HG02571 (cell line): Measurements from ENCODE around the gene PLA2G2A.
"Not testable (repeated sequence)": the region's sequence is repeated elsewhere in the genome, so short reads cannot be mapped to it uniquely, and the experiment has no call there.

Experiments
- ATAC-seq: cut with Tn5 transposase; IDR thresholded peaks from one replicate; pipeline ENCODE4 v1.9.1; 2021; ENCODE audit warnings: mild to moderate bottlenecking, moderate library complexity; ENCODE audit not compliant: unreplicated experiment

PLA2G2A gene, protein sequence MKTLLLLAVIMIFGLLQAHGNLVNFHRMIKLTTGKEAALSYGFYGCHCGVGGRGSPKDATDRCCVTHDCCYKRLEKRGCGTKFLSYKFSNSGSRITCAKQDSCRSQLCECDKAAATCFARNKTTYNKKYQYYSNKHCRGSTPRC

GRCh38 chr1:19979494-19979977 is at the start of gene PLA2G2A:
PLA2G2A (minus strand) TSS chr1:19979618; CDS start chr1:19978773, 845 bp downstream.
- ATAC-seq: no peak

DNA sequence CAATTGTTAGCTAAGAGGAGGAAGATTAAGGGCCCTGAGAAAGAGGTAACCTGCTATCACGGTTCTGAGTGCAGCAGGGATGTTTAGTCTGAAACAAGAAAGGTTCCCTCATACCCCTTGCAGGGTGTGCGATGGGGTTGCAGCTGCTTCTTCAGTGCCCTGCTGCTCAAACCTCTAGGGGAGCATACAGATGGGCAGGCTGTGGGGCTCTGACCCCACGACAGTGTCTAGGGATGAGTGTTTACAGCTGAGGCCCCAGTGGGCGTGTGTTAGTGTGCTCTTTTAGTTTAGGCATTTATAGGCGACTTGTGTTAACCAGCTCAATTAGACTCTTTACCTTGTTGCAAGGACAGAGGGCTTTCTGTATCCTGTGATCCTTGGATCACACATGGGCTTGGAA is 49.3 kb upstream of the PLA2G2A start:
- ATAC-seq: no peak

DNA sequence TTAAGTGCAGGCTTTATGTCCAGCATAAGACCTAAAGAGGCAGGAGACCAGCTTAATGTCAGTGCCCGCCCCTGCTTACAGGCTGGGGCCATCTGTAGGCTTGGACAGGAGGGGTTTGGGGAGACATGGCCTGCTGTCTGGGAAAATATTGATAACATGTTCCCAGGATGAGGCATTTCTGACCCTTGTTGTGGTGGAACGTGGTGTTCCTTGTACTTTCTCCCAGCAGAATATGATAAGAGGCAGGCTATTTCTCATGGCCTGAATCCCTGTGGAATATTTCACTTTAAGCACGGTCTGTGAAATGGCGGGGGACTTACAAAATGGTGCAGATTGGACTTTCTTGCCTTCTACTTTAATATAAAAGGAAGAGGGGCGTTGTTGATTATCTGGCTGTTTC is 48.7 kb upstream of the PLA2G2A start:
- no peak for ATAC-seq

DNA sequence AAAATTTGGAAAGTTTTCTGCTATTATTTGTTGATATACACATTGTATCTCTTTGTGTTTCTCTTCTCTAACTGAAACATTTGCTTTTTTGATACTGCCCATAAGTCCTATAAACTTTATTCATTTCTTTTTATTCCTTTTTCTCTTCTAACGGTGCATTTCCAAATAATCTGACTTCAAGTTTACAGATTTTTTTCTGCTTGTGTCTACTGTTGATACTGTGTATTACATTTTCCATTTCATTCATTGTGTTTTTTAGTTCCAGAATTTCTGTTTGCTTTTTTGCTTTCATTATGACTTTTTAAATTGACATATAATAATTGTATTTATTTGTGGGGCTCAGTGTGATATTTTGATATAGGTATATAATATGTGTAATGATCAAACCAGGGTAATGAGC is 38.3 kb upstream of the PLA2G2A start:
- no peak for ATAC-seq

GRCh38 chr1:20014153-20014552 is 34.7 kb upstream of the PLA2G2A start:
- ATAC-seq: no peak

DNA sequence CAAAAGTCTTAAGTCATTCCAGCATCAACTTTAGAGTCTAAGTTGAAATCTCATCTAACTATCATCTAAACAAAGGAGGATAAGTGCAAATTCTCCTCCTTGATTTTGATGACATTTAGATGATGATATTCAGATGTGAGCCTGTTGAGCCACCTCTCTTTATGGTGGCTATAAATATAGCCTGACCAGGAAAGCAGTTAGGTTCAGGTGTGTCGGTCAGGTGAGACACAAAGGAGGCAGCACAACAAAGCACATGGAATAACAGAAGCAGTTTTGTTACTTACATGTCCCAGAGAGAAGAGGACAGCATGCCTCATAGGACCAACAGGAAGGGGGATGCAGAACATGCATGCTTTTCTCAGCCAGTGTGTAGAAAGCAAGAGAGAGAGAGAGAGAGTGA is 30.6 kb upstream of the PLA2G2A start:
- ATAC-seq: no peak

GRCh38 chr1:20009212-20009611 is 29.8 kb upstream of the PLA2G2A start:
- ATAC-seq: no peak

DNA sequence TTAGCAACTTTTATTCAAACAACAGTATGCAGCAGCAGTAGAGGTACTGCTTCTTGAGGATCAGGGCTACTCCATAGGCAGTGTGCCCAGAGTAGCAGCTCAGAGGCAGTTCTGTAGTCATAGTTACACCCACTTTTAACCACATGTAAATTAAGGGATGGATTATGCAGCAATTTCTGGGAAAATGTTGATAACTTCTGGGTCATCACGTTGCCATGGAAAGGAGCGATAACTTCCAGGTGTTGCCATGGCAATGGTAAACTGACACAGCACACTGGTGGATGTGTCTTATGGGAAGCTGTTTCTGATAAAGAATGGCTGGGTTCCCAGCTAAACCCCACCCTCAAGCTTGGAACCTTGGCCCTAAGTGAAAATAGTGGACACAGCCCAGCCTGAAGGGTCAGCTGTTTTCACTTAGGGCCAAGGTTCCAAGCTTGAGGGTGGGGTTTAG is 29.0 kb upstream of the PLA2G2A start:
- ATAC-seq: no peak

- not testable (repeated sequence) for ATAC-seq
Measured at GRCh38 chr1:19998823-19999222, 19.4 kb upstream of the PLA2G2A start.

- no peak for ATAC-seq
Measured at GRCh38 chr1:19990689-19991088, 11.3 kb upstream of the PLA2G2A start.

- ATAC-seq: not testable (repeated sequence)
Measured at GRCh38 chr1:19990182-19990582, 10.8 kb upstream of the PLA2G2A start.

- no peak for ATAC-seq
Measured at GRCh38 chr1:19988267-19989006, 9.0 kb upstream of the PLA2G2A start.

- no peak for ATAC-seq
Measured at GRCh38 chr1:19987719-19988118, 8.3 kb upstream of the PLA2G2A start.

DNA sequence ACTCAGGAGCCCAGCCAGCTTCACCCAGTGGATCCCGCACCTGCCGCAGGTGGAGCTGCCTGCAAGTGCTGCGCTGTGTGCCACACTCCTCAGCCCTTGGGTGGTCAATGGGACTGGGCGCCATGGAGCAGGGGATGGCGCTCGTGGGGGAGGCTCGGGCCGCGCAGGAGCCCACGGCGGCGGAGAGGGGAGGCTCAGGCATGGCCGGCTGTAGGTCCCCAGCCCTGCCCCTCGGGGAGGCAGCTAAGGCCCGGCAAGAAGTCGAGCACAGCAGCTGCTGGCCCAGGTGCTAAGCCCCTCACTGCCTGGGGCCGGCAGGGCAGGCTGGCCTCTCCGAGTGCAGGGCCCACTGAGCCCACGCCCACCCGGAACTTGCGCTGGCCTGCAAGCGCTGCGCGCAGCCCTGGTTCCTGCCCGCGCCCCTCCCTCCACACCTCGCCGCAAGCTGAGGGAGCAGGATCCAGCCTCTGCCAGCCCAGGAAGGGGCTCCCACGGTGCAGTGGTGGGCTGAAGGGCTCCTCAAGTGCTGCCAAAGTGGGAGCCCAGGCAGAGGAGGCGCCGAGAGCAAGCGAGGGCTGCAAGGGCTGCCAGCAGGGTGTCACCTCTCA is 5.1 kb upstream of the PLA2G2A start:
- not testable (repeated sequence) for ATAC-seq

DNA sequence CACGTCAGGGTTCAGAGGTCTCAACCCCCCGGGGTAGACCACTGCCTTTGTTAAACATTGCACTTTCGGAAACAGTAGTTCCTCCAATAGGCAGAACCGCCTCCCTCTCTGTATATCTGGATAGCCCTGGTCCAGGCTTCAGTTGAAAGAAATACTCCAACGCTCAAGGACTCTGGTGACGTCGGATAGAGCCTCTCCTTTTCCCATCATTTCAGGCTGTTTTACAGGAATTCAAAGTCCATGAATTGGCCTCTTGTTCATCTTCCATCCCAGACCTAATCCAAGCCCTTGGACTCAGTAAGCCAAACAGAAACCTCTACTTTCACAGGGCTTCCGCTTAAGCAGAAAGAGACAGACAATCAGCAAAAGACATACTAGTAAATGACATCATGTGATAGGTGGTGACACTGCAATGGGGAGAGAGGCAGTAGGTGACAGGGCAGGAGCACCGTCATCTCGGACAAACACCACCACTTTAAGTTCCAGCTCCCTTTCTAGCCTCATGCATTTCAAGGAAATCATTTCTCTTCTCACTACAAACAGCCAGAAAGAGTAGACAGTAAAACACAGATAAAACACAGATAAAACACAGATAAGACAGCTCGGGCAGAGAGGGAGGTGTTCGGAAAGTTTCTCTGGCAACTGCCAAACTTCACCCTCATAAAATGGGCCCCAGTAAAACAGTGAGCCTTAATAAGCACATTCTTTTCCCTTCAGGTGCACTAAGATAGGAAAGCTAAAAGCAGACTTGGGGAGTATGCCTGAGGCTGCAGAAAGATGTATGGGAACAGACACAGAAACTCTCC is 2.3 kb upstream of the PLA2G2A start:
- ATAC-seq: no peak

GRCh38 chr1:19981170-19981506 is 1.7 kb upstream of the PLA2G2A start:
- ATAC-seq: no peak

GRCh38 chr1:19980314-19980713 is 896 bp upstream of the PLA2G2A start:
- ATAC-seq: no peak

- ATAC-seq: no peak
Measured at GRCh38 chr1:19978143-19978542, 1.3 kb downstream of the PLA2G2A start.

- ATAC-seq: no peak
Measured at GRCh38 chr1:19976317-19977003, 3.0 kb downstream of the PLA2G2A start.

DNA sequence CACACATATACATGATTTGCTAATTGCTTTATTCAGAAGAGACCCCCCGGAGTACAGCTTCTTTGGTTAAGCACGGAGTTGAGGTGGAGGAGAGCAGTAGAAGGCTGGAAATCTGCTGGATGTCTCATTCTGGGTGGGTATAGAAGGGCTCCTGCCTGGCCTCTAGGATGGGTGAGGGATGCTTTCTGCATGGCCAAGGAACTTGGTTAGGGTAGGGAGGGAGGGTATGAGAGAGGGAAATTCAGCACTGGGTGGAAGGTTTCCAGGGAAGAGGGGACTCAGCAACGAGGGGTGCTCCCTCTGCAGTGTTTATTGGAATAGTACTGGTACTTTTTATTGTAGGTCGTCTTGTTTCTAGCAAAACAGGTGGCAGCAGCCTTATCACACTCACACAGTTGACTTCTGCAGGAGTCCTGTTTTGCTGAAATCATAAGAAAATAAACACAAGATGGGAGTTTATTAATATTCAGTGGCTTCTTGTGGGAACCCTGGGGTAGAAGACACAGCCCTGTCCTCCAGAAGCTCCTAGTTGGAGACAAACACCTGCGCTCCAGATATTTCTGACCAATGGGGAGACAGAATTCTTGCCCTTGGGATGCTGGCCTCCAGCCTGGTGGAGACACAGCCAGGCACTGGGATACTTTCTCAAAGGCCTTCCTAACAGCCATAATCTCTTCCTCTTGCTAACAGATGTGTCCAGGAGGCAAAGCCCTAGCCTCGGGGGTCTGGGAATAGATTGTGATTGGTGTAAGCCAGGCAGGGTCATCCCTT is 3.8 kb downstream of the PLA2G2A start:
- ATAC-seq: no peak
